GM23338 (cell line): ENCODE measurements around the gene LRP11. TPM values are rescaled to one million over a fixed set of nuclear protein-coding genes. Genes with fewer than 3 reads are reported as not detected.

Experiments used
- ATAC-seq: fragments of 200-7000 bp; cut with Tn5 transposase; 3 replicates; pipeline ENCODE4 v1.9.1; 2020
- DNase-seq: peaks from one replicate; pipeline ENCODE4 v3.0.0-alpha.2; 2015; ENCODE audit warnings: low spot score
- H2AFZ ChIP-seq: fragments of 200-600 bp; sonication (generic); 2 replicates; pipeline ENCODE4 v1.8.0; 2016; ENCODE audit warnings: antibody characterized with exemption, mild to moderate bottlenecking, moderate library complexity
- H3F3A ChIP-seq: fragments of 200-600 bp; sonication (generic); replicated peaks from 2 replicates; pipeline ENCODE4 v1.8.0; 2017; ENCODE audit warnings: antibody characterized with exemption, mixed run types, low read depth
- H3K27ac ChIP-seq: fragments of 200-600 bp; sonication (generic); 2 replicates; pipeline ENCODE4 v1.6.1; 2016; ENCODE audit warnings: low read depth
- H3K27me3 ChIP-seq: fragments of 200-600 bp; sonication (generic); 2 replicates; pipeline ENCODE4 v1.8.0; 2016; ENCODE audit warnings: mild to moderate bottlenecking, mixed run types, moderate library complexity; ENCODE audit not compliant: insufficient read depth
- H3K36me3 ChIP-seq: fragments of 200-600 bp; sonication (generic); 2 replicates; pipeline ENCODE4 v1.8.0; 2016; ENCODE audit warnings: mild to moderate bottlenecking; ENCODE audit not compliant: insufficient read depth
- H3K4me1 ChIP-seq: fragments of 200-600 bp; sonication (generic); 2 replicates; pipeline ENCODE4 v1.8.0; 2016; ENCODE audit warnings: mild to moderate bottlenecking, moderate library complexity; ENCODE audit not compliant: insufficient read depth
- H3K4me2 ChIP-seq: fragments of 200-600 bp; sonication (generic); 2 replicates; pipeline ENCODE4 v1.7.1; 2017; ENCODE audit warnings: mixed run types
- H3K4me3 ChIP-seq: fragments of 200-600 bp; sonication (generic); 2 replicates; pipeline ENCODE4 v1.6.1; 2016; ENCODE audit warnings: mixed run types
- H3K79me2 ChIP-seq: fragments of 200-600 bp; sonication (generic); replicated peaks from 2 replicates; pipeline ENCODE4 v1.8.0; 2017; ENCODE audit warnings: mild to moderate bottlenecking; ENCODE audit not compliant: insufficient read depth
- H3K9me2 ChIP-seq: fragments of 200-600 bp; sonication (generic); 2 replicates; pipeline ENCODE4 v1.8.0; 2017; ENCODE audit not compliant: insufficient read depth
- H4K20me1 ChIP-seq: fragments of 200-600 bp; sonication (generic); replicated peaks from 2 replicates; pipeline ENCODE4 v1.8.0; 2017; ENCODE audit warnings: mild to moderate bottlenecking; ENCODE audit not compliant: insufficient read depth
- H3K27ac Mint-ChIP-seq: 2 replicates; pipeline ENCODE4 v1.8.0; 2020; ENCODE audit warnings: inconsistent platforms, mild to moderate bottlenecking, moderate library complexity, mixed read lengths
- H3K27me3 Mint-ChIP-seq: 3 replicates; pipeline ENCODE4 v1.8.0; 2022; ENCODE audit warnings: low read depth, mild to moderate bottlenecking, moderate library complexity, mixed read lengths, inconsistent platforms; ENCODE audit not compliant: insufficient read depth, poor library complexity
- H3K36me3 Mint-ChIP-seq: 3 replicates; pipeline ENCODE4 v1.8.0; 2021; ENCODE audit warnings: low read depth, mild to moderate bottlenecking, inconsistent platforms, moderate library complexity, mixed read lengths
- H3K4me1 Mint-ChIP-seq: 3 replicates; pipeline ENCODE4 v1.8.0; 2020; ENCODE audit warnings: mild to moderate bottlenecking, inconsistent platforms, mixed read lengths
- H3K4me3 Mint-ChIP-seq: 3 replicates; pipeline ENCODE4 v1.8.0; 2021; ENCODE audit warnings: moderate library complexity, mild to moderate bottlenecking, inconsistent platforms, mixed read lengths
- H3K9me3 Mint-ChIP-seq: 3 replicates; pipeline ENCODE4 v1.8.0; 2020; ENCODE audit warnings: moderate library complexity, mild to moderate bottlenecking, inconsistent platforms, mixed read lengths
- CREB1 ChIP-seq: fragments of 250-450 bp; sonication (Bioruptor Pico); IDR thresholded peaks from 2 replicates; pipeline ENCODE4 v1.5.0; 2020; ENCODE audit warnings: low read depth, mild to moderate bottlenecking, moderate library complexity
- CTCF ChIP-seq, 2 experiments: fragments of 200-600 bp in 1 of 2; sonication (generic) in 1 of 2; conservative IDR thresholded peaks; 2 replicates each; pipeline versions ENCODE4 v1.5.1 to v1.6.1; 2016 to 2017; ENCODE audit warnings: antibody characterized with exemption in 2 of 2, low read depth in 2 of 2, mild to moderate bottlenecking in 2 of 2, moderate library complexity in 1 of 2
- ETS1 ChIP-seq: IDR thresholded peaks from 2 replicates; pipeline ENCODE4 v1.6.1; 2016; ENCODE audit warnings: antibody characterized with exemption
- EZH2 ChIP-seq: fragments of 200-600 bp; sonication (generic); IDR thresholded peaks from one replicate; pipeline ENCODE4 v1.8.0; 2017; ENCODE audit warnings: antibody characterized with exemption, mild to moderate bottlenecking, low read depth; ENCODE audit not compliant: unreplicated experiment
- EZH2phosphoT487 ChIP-seq: fragments of 200-600 bp; sonication (generic); IDR thresholded peaks from one replicate; pipeline ENCODE4 v1.8.1; 2018; ENCODE audit warnings: antibody characterized with exemption; ENCODE audit not compliant: unreplicated experiment
- JUNB ChIP-seq: IDR thresholded peaks from one replicate; pipeline ENCODE4 v1.6.1; 2016; ENCODE audit warnings: antibody characterized with exemption; ENCODE audit not compliant: unreplicated experiment
- NANOG ChIP-seq: IDR thresholded peaks from 2 replicates; pipeline ENCODE4 v1.6.1; 2016; ENCODE audit warnings: antibody characterized with exemption, borderline replicate concordance
- POLR2AphosphoS5 ChIP-seq: IDR thresholded peaks from 2 replicates; pipeline ENCODE4 v1.6.1; 2016; ENCODE audit warnings: antibody characterized with exemption, low read depth
- REST ChIP-seq: IDR thresholded peaks from one replicate; pipeline ENCODE4 v1.6.1; 2018; ENCODE audit warnings: antibody characterized with exemption; ENCODE audit not compliant: unreplicated experiment
- STAT1 ChIP-seq: IDR thresholded peaks from one replicate; pipeline ENCODE4 v1.6.1; 2016; ENCODE audit warnings: antibody characterized with exemption; ENCODE audit not compliant: unreplicated experiment
- ZNF114 ChIP-seq: fragments of 250-450 bp; sonication (Bioruptor Pico); IDR thresholded peaks from 2 replicates; pipeline ENCODE4 v1.5.0; 2020; ENCODE audit warnings: mild to moderate bottlenecking, moderate library complexity
- ZNF331 ChIP-seq: fragments of 250-450 bp; sonication (Bioruptor Pico); IDR thresholded peaks from 2 replicates; pipeline ENCODE4 v1.5.0; 2020; ENCODE audit warnings: low read depth, mild to moderate bottlenecking, moderate library complexity
- ZNF462 ChIP-seq: fragments of 250-450 bp; sonication (Bioruptor Pico); IDR thresholded peaks from 2 replicates; pipeline ENCODE4 v1.5.0; 2020; ENCODE audit warnings: mild to moderate bottlenecking, moderate library complexity
- polyA plus RNA-seq: library from polyadenylated mRNA; unstranded; fragments of >200 nt; fragmentation: Nextera tagmentation; extraction: Ambion mirVana; gene quantifications from 2 replicates; pipeline ENCODE4 v1.2.1, GENCODE V29; 2016
- total RNA-seq: library from RNA; depleted of rRNA; stranded (reverse); fragments of >200 nt; shearing (Covaris generic); gene quantifications from 2 replicates; pipeline ENCODE4 v1.2.3, GENCODE V29; 2014

LRP11 gene
- total and polyA plus RNA-seq, 2 experiments from 2014 or later = 10.8 to 37.1 TPM

GRCh38 chr6:149855040-149855654, 9.0 kb downstream of the LRP11 start:
- no peaks in the 10 kb centered on the region for H3K36me3 ChIP-seq
- H3K27me3 ChIP-seq = no peaks in the 10 kb centered on the region
- H3K4me3 ChIP-seq = no peak overlapping the region
- 0 out of 2 replicates have a peak overlapping the region, but pooled peaks have one; percentile 75 for H3K27ac Mint-ChIP-seq
- H3K9me2 ChIP-seq = no peaks in the 10 kb centered on the region
- H2AFZ ChIP-seq = no peak overlapping the region
- H3K4me2 ChIP-seq = peak overlapping the region; percentile 35
- H4K20me1 ChIP-seq = peaks cover 6% of the 10 kb centered on the region; the same call in 1 of the 2 replicates
- H3K79me2 ChIP-seq = peaks cover 10% of the 10 kb centered on the region; the same call in 1 of the 2 replicates
- no peak overlapping the region for H3K4me3 Mint-ChIP-seq
- H3K9me3 Mint-ChIP-seq = no peaks in the 10 kb centered on the region
- H3K4me1 ChIP-seq = peaks cover 24% of the 10 kb centered on the region
- H3K27ac ChIP-seq = no peak overlapping the region
- no peaks in the 10 kb centered on the region for H3K27me3 Mint-ChIP-seq
- TF ChIP-seq EZH2phosphoT487 (no peak), CTCF (conservative IDR thresholded peaks at IDR 0.05; ENCODE audit: low read depth in 2 of 2) (no peak), NANOG (no peak), EZH2 (no peak), JUNB (no peak), STAT1 (no peak), ETS1 (no peak), ZNF114 (no peak), ZNF462 (CRISPR knock-in tag) (no peak), CREB1 (CRISPR knock-in tag) (no peak), REST (no peak), POLR2AphosphoS5 (no peak), ZNF331 (CRISPR knock-in tag) (no peak)
- H3K36me3 Mint-ChIP-seq = no peaks in the 10 kb centered on the region
- ATAC-seq (no peak), DNase-seq (no peak)
- H3K4me1 Mint-ChIP-seq = peaks cover 36% of the 10 kb centered on the region
- no peaks in the 10 kb centered on the region for H3F3A ChIP-seq
